ENCODE data around the gene SNRNP27. TPM values are rescaled to one million over a fixed set of nuclear protein-coding genes. Genes with fewer than 3 reads are reported as not detected.

Gene SNRNP27
- total and polyA plus RNA-seq, 2 donors (not counting 1 experiment from before 2014, with no cell fraction given), result 38.8 to 62.9 TPM

GRCh38 chr2:69914164-69914949 lies 20.6 kb downstream of the SNRNP27 start:
- no peaks in the 10 kb centered on the region for H3K79me2 ChIP-seq (ENCODE audit: control insufficient read depth, insufficient read depth, low read length)
- no peaks in the 10 kb centered on the region for H4K20me1 ChIP-seq (ENCODE audit: control insufficient read depth, extremely low read depth, insufficient read depth, low read length)
- H3K4me2 ChIP-seq (ENCODE audit: extremely low read depth, insufficient read depth, low read length), result peak overlapping the region; percentile 82
- H3K9ac ChIP-seq (ENCODE audit: insufficient read depth, low read length), result peak overlapping the region; percentile 91
- peak overlapping the region; percentile 45 for H2AFZ ChIP-seq (ENCODE audit: low read length)
- H3K36me3 ChIP-seq (ENCODE audit: control insufficient read depth, insufficient read depth, low read length), result peaks cover 2% of the 10 kb centered on the region
- peak overlapping the region; percentile 92 for H3K27ac ChIP-seq (ENCODE audit: insufficient read depth, low read length)
- peak; percentile 100 for DNase-seq (ENCODE audit: low read depth in 2 of 2)
- no peaks in the 10 kb centered on the region for H3K27me3 ChIP-seq (ENCODE audit: control insufficient read depth, insufficient read depth, low read length)
- H3K4me3 ChIP-seq (replicated peaks in 1 of 4; ENCODE audit: control extremely low read depth in 1 of 4, insufficient read depth in 1 of 4, low read depth in 3 of 4, low read length in 4 of 4), result peak overlapping the region; percentile 56 to 81 (median 66)
- TF ChIP-seq EZH2 (IDR thresholded peaks at IDR 0.05; ENCODE audit: low read length, missing control alignments) (no peak), CTCF (conservative IDR thresholded peaks at IDR 0.05 in 1 of 2, IDR thresholded peaks at IDR 0.05 in 1 of 2; ENCODE audit: low read depth in 1 of 2, low read length in 2 of 2) (peak in 1 of 2 donors; percentile 0)
- H3K9me3 ChIP-seq (ENCODE audit: control insufficient read depth, insufficient read depth, low read depth, low read length), result no peaks in the 10 kb centered on the region
- H3K4me1 ChIP-seq (ENCODE audit: control insufficient read depth, extremely low read depth, insufficient read depth, low read length), result peaks cover 5% of the 10 kb centered on the region

- Histone ChIP-seq H3K79me2 (ENCODE audit: control insufficient read depth, insufficient read depth, low read length) (no peaks in the 10 kb centered on the region), H4K20me1 (ENCODE audit: control insufficient read depth, extremely low read depth, insufficient read depth, low read length) (no peaks in the 10 kb centered on the region), H3K4me2 (ENCODE audit: extremely low read depth, insufficient read depth, low read length) (peak within 1 kb of the TSS; percentile 83), H3K27ac (ENCODE audit: insufficient read depth, low read length) (peak within 1 kb of the TSS; percentile 92), H3K9ac (ENCODE audit: insufficient read depth, low read length) (peak within 1 kb of the TSS; percentile 91), H2AFZ (ENCODE audit: low read length) (peak within 1 kb of the TSS; percentile 45), H3K4me3 (replicated peaks in 1 of 4; ENCODE audit: control extremely low read depth in 1 of 4, insufficient read depth in 1 of 4, low read depth in 3 of 4, low read length in 4 of 4) (peak within 1 kb of the TSS; percentile 71 to 85 (median 81)), H3K36me3 (ENCODE audit: control insufficient read depth, insufficient read depth, low read length) (peaks cover 2% of the 10 kb centered on the region), H3K4me1 (ENCODE audit: control insufficient read depth, extremely low read depth, insufficient read depth, low read length) (peaks cover 5% of the 10 kb centered on the region), H3K9me3 (ENCODE audit: control insufficient read depth, insufficient read depth, low read depth, low read length) (no peaks in the 10 kb centered on the region), H3K27me3 (ENCODE audit: control insufficient read depth, insufficient read depth, low read length) (no peaks in the 10 kb centered on the region)
- no peak for DNase-seq (ENCODE audit: low read depth in 2 of 2)
- TF ChIP-seq EZH2 (IDR thresholded peaks at IDR 0.05; ENCODE audit: low read length, missing control alignments), result no peak
- TF ChIP-seq CTCF (conservative IDR thresholded peaks at IDR 0.05 in 1 of 2, IDR thresholded peaks at IDR 0.05 in 1 of 2; ENCODE audit: low read depth in 1 of 2, low read length in 2 of 2), result no peak
Observed at GRCh38 chr2:69914950-69915945, 21.5 kb downstream of the SNRNP27 start, which contains the start of gene MXD1. MXD1 (plus strand) TSS chr2:69915109; CDS start chr2:69915331, 222 bp downstream.

GRCh38 chr2:69916106-69916505 lies 22.4 kb downstream of the SNRNP27 start:
- Histone ChIP-seq H2AFZ (ENCODE audit: low read length) (no peak overlapping the region), H3K9ac (ENCODE audit: insufficient read depth, low read length) (no peak overlapping the region), H3K4me3 (replicated peaks in 1 of 4; ENCODE audit: control extremely low read depth in 1 of 4, insufficient read depth in 1 of 4, low read depth in 3 of 4, low read length in 4 of 4) (peak overlapping the region; percentile 71 to 85 (median 81)), H3K9me3 (ENCODE audit: control insufficient read depth, insufficient read depth, low read depth, low read length) (no peaks in the 10 kb centered on the region), H3K79me2 (ENCODE audit: control insufficient read depth, insufficient read depth, low read length) (no peaks in the 10 kb centered on the region), H3K27ac (ENCODE audit: insufficient read depth, low read length) (no peak overlapping the region), H3K36me3 (ENCODE audit: control insufficient read depth, insufficient read depth, low read length) (peaks cover 2% of the 10 kb centered on the region), H3K4me1 (ENCODE audit: control insufficient read depth, extremely low read depth, insufficient read depth, low read length) (peaks cover 5% of the 10 kb centered on the region), H3K27me3 (ENCODE audit: control insufficient read depth, insufficient read depth, low read length) (no peaks in the 10 kb centered on the region), H4K20me1 (ENCODE audit: control insufficient read depth, extremely low read depth, insufficient read depth, low read length) (no peaks in the 10 kb centered on the region), H3K4me2 (ENCODE audit: extremely low read depth, insufficient read depth, low read length) (peak overlapping the region; percentile 83)
- no peak for TF ChIP-seq CTCF (conservative IDR thresholded peaks at IDR 0.05 in 1 of 2, IDR thresholded peaks at IDR 0.05 in 1 of 2; ENCODE audit: low read depth in 1 of 2, low read length in 2 of 2)
- no peak for TF ChIP-seq EZH2 (IDR thresholded peaks at IDR 0.05; ENCODE audit: low read length, missing control alignments)
- no peak for DNase-seq (ENCODE audit: low read depth in 2 of 2)
